NCI-H1048 (cell line): ENCODE measurements around the gene GNAQ.
"Not testable (repeated sequence)": the region's sequence is repeated elsewhere in the genome, so short reads cannot be mapped to it uniquely, and the experiment has no call there.

Experiments used
- DNase-seq: peaks from one replicate; lab custom pipeline; 2025; lab: John Stamatoyannopoulos, UW

The GNAQ gene

DNA sequence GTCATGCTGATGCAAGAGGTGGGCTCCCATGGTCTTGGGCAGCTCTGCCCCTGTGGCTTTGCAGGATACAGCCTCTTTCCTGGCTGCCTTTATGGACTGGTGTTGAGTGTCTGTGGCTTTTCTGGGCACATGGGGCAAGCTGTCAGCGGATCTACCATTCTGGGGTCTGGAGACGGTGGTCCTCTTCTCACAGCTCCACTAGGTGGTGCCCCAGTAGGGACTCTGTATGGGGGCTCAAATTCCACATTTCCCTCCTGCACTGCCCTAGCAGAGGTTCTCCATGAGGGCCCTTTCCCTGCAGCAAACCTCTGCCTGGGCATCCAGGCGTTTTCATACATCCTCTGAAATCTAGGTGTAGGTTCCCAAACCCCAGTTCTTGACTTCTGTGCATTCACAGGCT is 340.9 kb downstream of the GNAQ start:
- DNase-seq, result not testable (repeated sequence)

DNA sequence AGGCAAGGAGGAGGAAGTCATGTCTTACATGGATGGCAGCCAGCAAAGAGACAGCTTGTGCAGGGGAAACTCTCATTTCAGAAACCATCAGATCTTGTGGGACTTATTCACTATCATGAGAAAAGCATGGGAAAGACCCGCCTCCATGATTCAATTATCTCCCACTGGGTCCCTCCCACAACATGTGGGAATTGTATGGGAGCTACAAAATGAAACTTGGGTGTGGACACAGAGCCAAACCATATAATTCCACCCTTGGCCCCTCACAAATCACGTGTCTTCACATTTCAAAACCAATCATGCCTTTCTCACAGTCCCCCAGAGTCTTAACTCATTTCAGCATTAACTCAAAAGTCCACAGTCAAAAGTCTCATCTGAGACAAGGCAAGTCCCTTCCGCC is 341.5 kb downstream of the GNAQ start:
- not testable (repeated sequence) for DNase-seq

DNA sequence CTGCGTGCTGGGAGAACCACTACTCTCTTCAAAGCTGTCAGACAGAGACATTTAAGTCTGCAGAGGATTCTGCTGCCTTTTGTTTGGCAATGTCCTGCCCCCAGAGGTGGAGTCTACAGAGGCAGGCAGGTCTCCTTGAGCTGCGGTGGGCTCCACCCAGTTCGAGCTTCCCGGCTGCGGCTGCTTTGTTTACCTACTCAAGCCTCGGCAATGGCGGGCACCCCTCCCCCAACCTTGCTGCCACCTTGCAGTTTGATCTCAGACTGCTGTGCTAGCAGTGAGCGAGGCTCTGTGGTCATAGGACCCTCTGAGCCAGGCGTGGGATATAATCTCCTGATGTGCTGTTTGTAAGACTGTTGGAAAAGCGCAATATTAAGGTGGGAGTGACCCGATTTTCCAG is 343.9 kb downstream of the GNAQ start:
- not testable (repeated sequence) for DNase-seq

DNA sequence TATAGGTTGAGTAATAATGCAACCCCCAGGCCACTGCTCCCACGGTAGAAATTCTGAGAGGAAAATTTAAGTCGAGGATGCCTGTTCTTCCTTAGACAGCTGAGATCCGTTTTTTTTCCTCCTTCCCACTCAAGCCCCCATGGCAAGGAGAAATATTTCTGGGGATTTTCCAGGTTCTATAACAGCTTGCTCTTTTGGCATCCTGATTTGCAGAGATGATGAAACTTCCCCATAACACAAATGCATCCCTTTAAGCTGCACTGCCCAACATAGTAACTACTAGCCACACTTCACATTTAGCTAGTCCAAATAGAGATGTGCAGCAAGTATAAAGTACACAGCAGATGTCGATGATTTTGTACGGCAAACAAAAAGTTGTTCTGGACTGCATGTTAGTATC is 351.0 kb downstream of the GNAQ start:
- no peak for DNase-seq

DNA sequence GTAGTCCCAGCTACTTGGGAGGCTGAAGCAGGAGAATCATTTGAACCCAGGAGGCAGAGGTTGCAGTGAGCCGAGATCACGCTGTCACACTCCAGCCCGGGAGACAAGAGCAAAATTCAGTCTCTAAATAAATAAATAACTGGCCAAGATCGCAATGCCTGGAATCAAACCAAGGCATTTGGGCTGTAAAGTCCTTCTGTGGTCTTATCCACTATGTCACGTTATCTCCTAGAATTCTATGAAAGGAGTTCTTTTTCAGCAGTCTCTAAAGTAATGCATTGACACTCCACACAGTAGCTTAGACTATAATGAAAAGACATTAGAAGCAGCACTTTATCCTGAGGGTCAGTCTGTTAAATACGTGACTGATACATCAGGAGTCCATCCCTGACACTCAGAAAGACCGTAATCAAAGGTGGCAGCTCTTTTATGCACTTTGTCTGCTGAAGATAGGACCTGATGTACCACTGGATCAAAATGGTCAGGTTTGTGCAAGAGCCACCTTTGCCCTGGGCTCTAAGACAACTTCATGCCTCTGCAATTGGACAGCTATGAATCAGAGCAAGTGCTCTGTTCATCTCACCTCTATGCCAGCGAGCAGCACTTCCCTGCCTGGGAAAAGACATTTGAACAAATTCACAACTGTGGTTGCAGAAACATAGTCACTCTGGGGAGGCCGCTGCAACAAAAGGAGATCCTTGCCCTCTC is 351.8 kb downstream of the GNAQ start:
- no peak for DNase-seq

DNA sequence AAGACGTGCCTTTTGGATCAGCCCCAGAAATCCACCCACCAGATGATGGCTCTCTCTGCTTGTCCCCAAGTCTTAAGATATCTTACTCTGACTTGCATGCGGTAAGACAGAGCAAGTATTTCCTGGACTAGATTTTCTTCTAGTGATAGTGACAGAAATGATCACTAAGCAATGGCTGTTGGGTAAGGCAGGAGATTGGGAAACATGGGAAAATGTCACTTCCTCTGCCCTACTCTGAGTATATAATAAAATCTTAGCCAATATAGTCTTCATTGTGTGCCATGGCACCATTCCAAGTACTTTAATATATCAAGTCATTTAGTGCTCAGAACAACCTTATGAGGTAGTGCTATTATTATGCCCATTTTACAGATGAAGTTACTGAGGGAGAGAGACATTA is 352.5 kb downstream of the GNAQ start:
- no peak for DNase-seq

DNA sequence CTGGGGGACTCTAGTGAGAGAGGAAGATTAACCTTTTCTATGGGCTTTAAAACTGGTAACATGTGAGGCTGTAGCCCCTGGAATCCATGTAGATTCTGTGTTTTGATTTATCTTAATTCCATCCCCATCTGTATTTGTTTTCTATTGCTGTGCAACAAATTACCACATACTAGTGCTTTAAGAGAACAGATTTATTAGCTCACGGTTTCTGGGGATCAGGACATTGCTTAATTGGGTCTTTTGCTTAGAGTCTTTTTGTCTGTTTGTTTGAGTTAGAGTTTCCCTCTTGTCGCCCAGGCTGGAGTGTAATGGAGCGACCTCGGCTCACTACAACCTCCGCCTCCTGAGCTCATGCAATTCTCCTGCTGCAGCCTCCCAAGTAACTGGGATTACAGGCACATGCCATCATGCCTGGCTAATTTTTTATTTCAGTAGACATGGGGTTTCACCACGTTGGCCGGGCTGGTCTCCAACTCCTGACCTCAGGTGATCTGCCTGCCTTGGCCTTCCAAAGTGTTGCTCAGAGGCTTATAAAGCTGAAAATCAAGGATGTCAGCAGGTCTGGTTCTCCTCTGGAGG is 353.6 kb downstream of the GNAQ start:
- no peak for DNase-seq

DNA sequence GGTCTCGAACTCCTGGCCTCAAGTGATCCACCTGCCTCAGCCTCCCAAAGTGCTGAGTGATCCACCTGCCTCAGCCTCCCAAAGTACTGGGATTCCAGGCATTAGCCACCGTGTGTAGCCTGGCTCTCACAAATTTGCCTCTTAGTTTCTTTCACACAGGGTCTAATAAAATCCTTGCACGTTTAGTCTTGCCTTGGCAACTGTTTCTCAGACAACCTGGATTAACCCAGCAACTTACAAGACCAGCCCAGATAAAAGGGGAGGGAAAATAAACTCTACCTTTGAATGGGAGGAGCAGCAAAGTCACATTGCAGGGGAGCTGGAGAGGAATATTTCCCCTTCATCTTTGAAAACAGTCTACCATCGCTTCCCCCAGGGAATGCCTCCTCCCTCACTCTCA is 354.2 kb downstream of the GNAQ start:
- no peak for DNase-seq

DNA sequence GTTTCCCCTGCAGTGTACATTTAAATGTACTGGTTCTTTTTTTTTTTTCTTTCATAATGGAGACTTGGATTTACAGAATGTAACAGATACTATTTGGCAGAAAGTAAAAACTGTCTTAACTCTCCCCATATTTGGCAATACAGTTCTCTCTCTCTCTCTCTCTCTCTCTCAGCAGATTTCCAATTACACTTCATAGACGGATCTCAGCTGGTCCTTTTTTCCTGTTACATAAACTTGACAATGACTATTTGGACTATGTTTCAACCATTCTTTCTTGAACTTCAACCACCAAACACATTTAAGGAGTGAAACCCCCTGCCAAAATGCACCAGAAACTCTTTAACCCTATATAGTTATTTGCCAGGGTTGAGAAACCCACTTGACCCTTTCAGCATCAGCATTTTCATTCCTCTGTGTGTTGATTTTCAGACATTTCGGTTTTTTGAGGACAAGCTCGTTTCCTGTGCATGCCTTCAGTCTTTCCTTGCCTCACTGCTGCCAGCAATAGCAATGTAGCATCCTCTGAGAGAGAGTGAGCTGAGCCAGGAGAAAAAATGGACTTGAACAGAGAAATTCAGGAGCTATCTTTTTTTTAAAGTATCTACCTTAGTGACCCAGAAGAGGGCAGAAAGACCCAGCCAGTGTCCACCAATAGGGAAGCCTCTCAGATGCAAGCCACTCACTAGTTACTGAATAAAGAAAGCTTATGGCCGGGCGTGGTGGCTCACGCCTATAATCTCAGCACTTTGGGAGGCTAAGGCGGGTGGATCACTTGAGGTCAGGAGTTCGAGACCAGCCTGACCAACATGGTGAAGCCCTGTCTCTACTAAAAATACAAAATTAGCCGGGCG is 357.4 kb downstream of the GNAQ start:
- no peak for DNase-seq

DNA sequence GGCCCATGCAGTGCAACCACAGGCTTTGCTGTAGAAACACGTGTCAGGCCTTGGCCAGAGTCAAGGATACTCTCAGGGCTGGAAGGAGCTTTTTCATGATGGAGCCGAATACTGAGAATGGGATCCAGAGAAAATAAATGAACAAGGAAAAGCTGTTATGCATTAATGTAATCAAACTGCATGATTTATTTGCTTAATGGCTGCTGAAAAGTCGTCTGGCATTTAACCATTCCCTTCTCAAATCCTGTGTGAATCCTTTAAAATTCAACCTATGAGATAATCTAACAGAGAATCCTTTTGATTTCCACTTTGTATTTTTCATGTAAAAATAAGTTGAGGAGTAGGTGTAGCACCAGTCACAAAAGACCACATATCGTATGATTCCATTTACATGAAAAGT is 359.4 kb downstream of the GNAQ start:
- no peak for DNase-seq

DNA sequence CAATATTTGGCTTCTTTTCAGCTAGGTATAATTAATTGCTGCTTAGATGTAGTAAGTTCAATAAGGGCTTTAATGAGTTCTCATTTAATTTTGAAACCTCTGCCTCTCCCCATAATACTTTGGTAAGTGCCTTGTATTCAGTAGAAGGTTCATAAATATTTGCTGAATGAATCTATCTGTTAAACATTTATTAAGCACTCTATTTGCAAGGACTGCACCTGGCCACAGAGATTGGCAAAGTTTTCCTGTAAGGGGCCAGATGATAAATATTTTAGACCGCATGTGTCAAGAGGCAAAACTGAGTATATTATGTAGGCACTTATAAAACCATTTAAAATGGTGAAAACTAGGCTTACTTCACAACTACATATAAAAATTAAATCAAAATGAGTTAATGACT is 364.5 kb downstream of the GNAQ start:
- no peak for DNase-seq
